Kidney (tissue), 14 donors: ENCODE data around the gene PRKCE. TPM values are rescaled to one million over a fixed set of nuclear protein-coding genes. Genes with fewer than 3 reads are reported as not detected.

ENCODE experiments used
- DNase-seq, 5 donors: peaks; one replicate each; pipeline ENCODE4 v3.0.0-alpha.2; 2013 to 2020
- FAIRE-seq: peaks from 2 replicates; lab custom pipeline; 2012; peaks lifted over from hg19 to GRCh38; lab: Jason Lieb, UNC
- H3K27ac ChIP-seq, 2 donors: one replicate each; pipeline ENCODE4 v1.7.0; 2013; ENCODE audit warnings: low read depth in 2 of 2, low read length in 2 of 2, inconsistent platforms in 1 of 2
- H3K27me3 ChIP-seq: one replicate; pipeline ENCODE4 v1.7.1; 2013; ENCODE audit warnings: low read length, inconsistent platforms; ENCODE audit not compliant: control insufficient read depth, insufficient read depth
- H3K36me3 ChIP-seq, 3 donors: one replicate each; pipeline versions ENCODE4 v1.7.0 to v1.7.1; 2013; ENCODE audit warnings: low read length in 3 of 3, control low read depth in 1 of 3, inconsistent platforms in 1 of 3; ENCODE audit not compliant: insufficient read depth in 3 of 3, control insufficient read depth in 2 of 3
- H3K4me1 ChIP-seq, 3 donors: one replicate each; pipeline versions ENCODE4 v1.7.0 to v1.7.1; 2013; ENCODE audit warnings: low read length in 3 of 3, inconsistent platforms in 1 of 3, low read depth in 1 of 3; ENCODE audit not compliant: control insufficient read depth in 2 of 3, insufficient read depth in 2 of 3
- H3K4me3 ChIP-seq, 3 donors: one replicate each; pipeline versions ENCODE4 v1.7.0 to v1.8.1; 2013; ENCODE audit warnings: low read length in 3 of 3, control low read depth in 1 of 3, inconsistent platforms in 1 of 3
- H3K9ac ChIP-seq, 3 donors: one replicate each; pipeline versions ENCODE4 v1.7.0 to v1.7.1; 2013; ENCODE audit warnings: low read length in 3 of 3, control low read depth in 1 of 3, inconsistent platforms in 1 of 3
- H3K9me3 ChIP-seq, 3 donors: one replicate each; pipeline versions ENCODE4 v1.7.0 to v1.7.1; 2013; ENCODE audit warnings: low read length in 3 of 3, control low read depth in 1 of 3, inconsistent platforms in 1 of 3; ENCODE audit not compliant: control insufficient read depth in 2 of 3, insufficient read depth in 1 of 3
- CTCF ChIP-seq: IDR thresholded peaks from 3 replicates; pipeline ENCODE4 v1.5.1; 2012; ENCODE audit warnings: mild to moderate bottlenecking, moderate library complexity, borderline replicate concordance; ENCODE audit not compliant: insufficient read depth; ENCODE audit errors: extremely low read depth
- intact Hi-C: fragments of 100-400 bp; cut with DNase I; formaldehyde crosslinking; loops from one replicate; pipeline ENCODE4 v1.11.1; 2022
- polyA plus RNA-seq: library from polyadenylated mRNA; stranded (reverse); fragments of 350-450 nt; fragmentation: Illumina TruSeq; extraction: RNeasy Lipid Tissue Mini Kit (QIAGEN cat#74804); gene quantifications from one replicate; pipeline ENCODE4 v1.2.3, GENCODE V29; 2014; ENCODE audit warnings: low read depth, low replicate concordance; ENCODE audit not compliant: insufficient read depth
- total RNA-seq: library from RNA; stranded (reverse); fragmentation: NEBNext Ultra II Directional; extraction: Animal tissue kit (Norgen Biotek cat#: 25700); gene quantifications from one replicate; pipeline ENCODE4 v1.2.1, GENCODE V29; 2021
- donor health status: control.
- donor health status: control.
- donor health status: control.
- donor health status: control.
- donor health status: control.
- donor health status: DM: yes; HTN: yes; CAD: no.
- donor health status: Normal renal cell carcinoma (clear cell type).

Gene PRKCE
- total and polyA plus RNA-seq, 2 donors from 2014 or later = 11.1 to 27.3 TPM

DNA sequence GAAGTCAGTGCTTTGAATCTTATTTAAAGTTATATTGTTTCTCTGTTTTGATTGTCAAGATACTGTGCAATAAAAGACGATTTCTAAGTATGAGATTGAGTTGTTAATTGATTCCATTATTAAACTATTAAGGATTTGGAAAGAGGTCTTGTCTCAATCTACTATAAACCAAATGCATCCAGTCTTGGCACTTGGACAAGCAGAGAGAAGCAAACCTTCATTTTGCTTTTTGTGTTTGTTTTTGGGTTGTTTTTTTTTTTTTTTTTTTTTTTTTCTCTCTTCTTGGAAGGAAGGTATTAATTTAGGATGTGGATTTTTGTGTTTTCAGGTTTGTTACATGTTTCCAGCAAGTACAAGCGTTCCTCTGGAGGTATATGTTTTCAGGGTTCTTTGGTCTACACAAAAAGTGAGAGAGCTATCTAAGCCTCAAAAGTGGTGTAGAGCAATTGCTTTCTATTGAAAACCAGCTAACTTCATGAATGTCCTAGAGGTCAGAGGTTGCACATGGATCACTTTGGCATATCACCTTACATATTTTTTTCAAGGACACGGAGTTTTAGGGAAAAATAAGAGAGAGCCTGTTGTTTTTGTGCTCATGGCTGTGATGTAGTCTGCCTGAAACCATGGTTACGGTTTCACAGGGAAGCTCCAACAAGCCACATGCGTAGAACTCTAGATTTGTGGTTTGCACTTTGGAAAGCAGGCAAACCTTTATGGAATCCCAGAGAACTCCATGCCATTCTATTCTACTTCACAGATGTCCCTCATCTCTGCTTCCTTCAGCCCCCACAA, 1.8 kb downstream of the PRKCE start:
- Histone ChIP-seq H3K9me3 (no peaks in the 10 kb centered on the region), H3K9ac (peak overlapping the region in 1 of 3 donors; percentile 15), H3K36me3 (no peaks in the 10 kb centered on the region), H3K4me1 (peaks cover 4 to 27% (median 5%) of the 10 kb centered on the region in 3 donors), H3K27ac (no peak overlapping the region), H3K27me3 (no peaks in the 10 kb centered on the region), H3K4me3 (peak overlapping the region; percentile 35 to 83 (median 70))
- FAIRE-seq (no peak), DNase-seq (peak in 2 of 5 donors; percentile 41 to 46)
- intact Hi-C loops = no loop called here
- no peak for TF ChIP-seq CTCF

GRCh38 chr2:45654250-45654649, 2.8 kb downstream of the PRKCE start:
- no peak overlapping the region for H3K27ac ChIP-seq
- FAIRE-seq (no peak), DNase-seq (no peak)
- no peak overlapping the region for H3K9ac ChIP-seq
- H3K9me3 ChIP-seq = no peaks in the 10 kb centered on the region
- intact Hi-C loops = no loop called here
- H3K4me1 ChIP-seq = peaks cover 0 to 21% (median 0%) of the 10 kb centered on the region in 3 donors
- H3K4me3 ChIP-seq = no peak overlapping the region
- no peaks in the 10 kb centered on the region for H3K27me3 ChIP-seq
- H3K36me3 ChIP-seq = no peaks in the 10 kb centered on the region
- TF ChIP-seq CTCF = no peak

- H3K9me3 ChIP-seq = no peaks in the 10 kb centered on the region
- no peak for TF ChIP-seq CTCF
- no peaks in the 10 kb centered on the region for H3K36me3 ChIP-seq
- no peak for FAIRE-seq
- H3K4me3 ChIP-seq = no peak overlapping the region
- H3K27me3 ChIP-seq = no peaks in the 10 kb centered on the region
- no peak for DNase-seq
- H3K9ac ChIP-seq = no peak overlapping the region
- no peaks in the 10 kb centered on the region for H3K4me1 ChIP-seq
- no peak overlapping the region for H3K27ac ChIP-seq
- intact Hi-C loops = no loop called here
These were observed 10.4 kb downstream of the PRKCE start for GRCh38 chr2:45661828-45662227.
